Transverse colon (tissue), 4 donors: ENCODE data around the gene CHST5. TPM values are rescaled to one million over a fixed set of nuclear protein-coding genes. Genes with fewer than 3 reads are reported as not detected.
A peak's percentile ranks its signal among the peaks of the same experiment; 100 is the strongest.
"Not testable (repeated sequence)": the region's sequence is repeated elsewhere in the genome, so short reads cannot be mapped to it uniquely, and the experiment has no call there.

Experiments used
- DNase-seq: peaks from one replicate; pipeline ENCODE4 v3.0.0-alpha.2; 2019
- H3K27ac ChIP-seq, 4 donors: fragments of 200-600 bp; sonication (generic); 2 replicates each; pipeline ENCODE4 v1.5.1; 2016 to 2018; ENCODE audit warnings: inconsistent platforms in 4 of 4
- H3K27me3 ChIP-seq: fragments of 200-600 bp; sonication (generic); 2 replicates; pipeline ENCODE4 v1.5.1; 2017; ENCODE audit warnings: inconsistent platforms
- H3K36me3 ChIP-seq, 4 donors: fragments of 200-600 bp; sonication (generic); 2 replicates each; pipeline ENCODE4 v1.5.1; 2017 to 2019; ENCODE audit warnings: inconsistent platforms in 4 of 4
- H3K4me1 ChIP-seq, 4 donors: fragments of 200-600 bp; sonication (generic); 2 replicates each; pipeline ENCODE4 v1.5.1; 2017 to 2020; ENCODE audit warnings: inconsistent platforms in 4 of 4
- H3K4me3 ChIP-seq, 4 donors: fragments of 200-600 bp; sonication (generic); 1 replicate in 1 of 4; 2 replicates in 3 of 4; pipeline versions ENCODE4 v1.5.1 to v1.6.1; 2017 to 2019; ENCODE audit warnings: inconsistent platforms in 4 of 4
- H3K9me3 ChIP-seq, 2 donors: fragments of 200-600 bp; sonication (generic); 2 replicates each; pipeline ENCODE4 v1.5.1; 2017 to 2019; ENCODE audit warnings: inconsistent platforms in 2 of 2
- CTCF ChIP-seq, 5 experiments: fragments of 200-600 bp in 3 of 5; fragments of 450-650 bp in 2 of 5; sonication (generic) in 3 of 5; IDR thresholded peaks; 1 replicate in 2 of 5; 2 replicates in 3 of 5; pipeline ENCODE4 v1.5.1; 2016 to 2017; ENCODE audit warnings: antibody characterized with exemption in 5 of 5, inconsistent platforms in 3 of 5, mild to moderate bottlenecking in 2 of 5, moderate library complexity in 1 of 5
- EP300 ChIP-seq: sonication (generic); formaldehyde crosslinking; IDR thresholded peaks from one replicate; pipeline ENCODE4 v1.6.1; 2017; ENCODE audit warnings: antibody characterized with exemption, low read depth
- POLR2A ChIP-seq: fragments of 450-650 bp; IDR thresholded peaks from one replicate; pipeline ENCODE4 v1.6.1; 2016; ENCODE audit warnings: antibody characterized with exemption, mild to moderate bottlenecking, moderate library complexity
- POLR2AphosphoS5 ChIP-seq, 3 donors: sonication (generic); formaldehyde crosslinking; IDR thresholded peaks; one replicate each; pipeline ENCODE4 v1.6.1; 2016; ENCODE audit warnings: antibody characterized with exemption in 3 of 3
- WGBS, 2 donors: methylation state at CpG; one replicate each; pipeline ENCODE4 v1.1.5; 2018; ENCODE audit warnings: low coverage in 1 of 2; 5-methylcytosine and 5-hydroxymethylcytosine counted together
- in situ Hi-C, 4 donors: fragments of 200-750 bp; cut with MboI; loops; one replicate each; pipeline versions ENCODE4 v1.15.0 to v1.15.1; 2017; ENCODE audit warnings: low sequenced_read_pairs in 3 of 4, low pct_ligation_motif_present in 1 of 4, low pct_unique_long_range_greater_than_20kb in 1 of 4
- intact Hi-C: fragments of 100-400 bp; cut with DNase I; formaldehyde crosslinking; loops from one replicate; pipeline ENCODE4 v1.15.1; 2023; ENCODE audit warnings: low total_unique reads
- total RNA-seq, 4 donors: library from RNA; depleted of rRNA; stranded (reverse); fragments of >200 nt; gene quantifications; one replicate each; pipeline ENCODE4 v1.1.0, GENCODE V29; 2016

Gene CHST5
- total RNA-seq, 4 donors from 2014 or later: 17.6 to 52.0 (median 33.8) TPM

DNA sequence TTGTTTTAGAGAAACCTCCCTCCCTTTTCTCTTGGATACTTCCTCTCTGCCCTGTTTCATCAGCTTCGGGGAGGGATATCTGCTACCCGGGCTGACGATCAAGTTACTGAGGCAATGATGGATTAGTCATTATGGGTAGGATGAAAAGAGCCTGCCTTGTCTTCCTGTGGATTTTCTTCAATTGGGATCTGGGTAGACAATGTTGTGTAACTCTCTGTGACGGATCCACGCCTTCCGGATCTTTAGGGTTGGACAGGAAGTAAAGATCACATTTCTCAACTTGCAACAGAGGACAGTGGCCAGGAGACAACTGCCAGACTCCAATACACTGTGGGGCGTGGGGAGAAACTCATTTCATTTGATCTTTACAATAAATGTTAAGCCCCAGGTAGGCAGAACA, 29.3 kb downstream of the CHST5 start:
- intact Hi-C loops (no loop called here), in situ Hi-C loops (no loop called here)
- DNase-seq: peak; percentile 55
- Histone ChIP-seq H3K27me3 (no peaks in the 10 kb centered on the region), H3K4me3 (no peak overlapping the region), H3K4me1 (peaks cover 0 to 3% (median 0%) of the 10 kb centered on the region in 4 donors), H3K27ac (peak overlapping the region in 3 of 4 donors; percentile 8 to 37 (median 25)), H3K36me3 (no peaks in the 10 kb centered on the region), H3K9me3 (no peaks in the 10 kb centered on the region)
- TF ChIP-seq EP300: no peak
- TF ChIP-seq CTCF (IDR thresholded peaks at IDR 0.05): no peak
- TF ChIP-seq POLR2AphosphoS5 (IDR thresholded peaks at IDR 0.05): peak in 1 of 3 donors; percentile 32
- 13 to 34% methylated on average over 1 to 7 of the region's 7 CpGs for WGBS, 2 donors

GRCh38 chr16:75506107-75506506, 29.8 kb downstream of the CHST5 start:
- in situ Hi-C loops (no loop called here), intact Hi-C loops (no loop called here)
- TF ChIP-seq CTCF (IDR thresholded peaks at IDR 0.05): no peak
- TF ChIP-seq POLR2A: no peak
- no peak for TF ChIP-seq EP300
- TF ChIP-seq POLR2AphosphoS5 (IDR thresholded peaks at IDR 0.05): no peak
- no peak overlapping the region for H3K4me3 ChIP-seq
- WGBS, 2 donors: 67 to 100% methylated on average over 1 to 3 of the region's 3 CpGs
- no peaks in the 10 kb centered on the region for H3K36me3 ChIP-seq
- H3K4me1 ChIP-seq: peaks cover 0 to 6% (median 0%) of the 10 kb centered on the region in 4 donors
- DNase-seq: no peak
- peak overlapping the region in 1 of 4 donors; percentile 12 for H3K27ac ChIP-seq
- H3K27me3 ChIP-seq: no peaks in the 10 kb centered on the region
- no peaks in the 10 kb centered on the region for H3K9me3 ChIP-seq

- DNase-seq: no peak
- no peak overlapping the region for H3K4me3 ChIP-seq
- H3K36me3 ChIP-seq: no peaks in the 10 kb centered on the region
- 81 to 100% methylated on average over 1 of the region's 1 CpG for WGBS, 2 donors
- intact Hi-C loops: no loop called here
- peaks cover 0 to 6% (median 0%) of the 10 kb centered on the region in 4 donors for H3K4me1 ChIP-seq
- H3K27me3 ChIP-seq: no peaks in the 10 kb centered on the region
- in situ Hi-C loops: no loop called here
- TF ChIP-seq CTCF (IDR thresholded peaks at IDR 0.05) (no peak), POLR2AphosphoS5 (IDR thresholded peaks at IDR 0.05) (no peak), POLR2A (no peak)
- H3K9me3 ChIP-seq: no peaks in the 10 kb centered on the region
- H3K27ac ChIP-seq: no peak overlapping the region
Observed at GRCh38 chr16:75503801-75504200, 32.1 kb downstream of the CHST5 start.

GRCh38 chr16:75502916-75503605, 32.8 kb downstream of the CHST5 start:
- H3K36me3 ChIP-seq: no peaks in the 10 kb centered on the region
- H3K9me3 ChIP-seq: no peaks in the 10 kb centered on the region
- WGBS, 2 donors: 97% methylated on average over 4 of the region's 4 CpGs; no CpG with 5 or more reads in 1 of the 2 donors
- H3K27ac ChIP-seq: no peak overlapping the region
- in situ Hi-C loops: no loop called here
- intact Hi-C loops: no loop called here
- H3K4me1 ChIP-seq: peaks cover 0 to 6% (median 0%) of the 10 kb centered on the region in 4 donors
- no peak for DNase-seq
- H3K4me3 ChIP-seq: no peak overlapping the region
- no peak for TF ChIP-seq CTCF (IDR thresholded peaks at IDR 0.05)
- TF ChIP-seq EP300: no peak
- no peak for TF ChIP-seq POLR2A
- no peak for TF ChIP-seq POLR2AphosphoS5 (IDR thresholded peaks at IDR 0.05)
- no peaks in the 10 kb centered on the region for H3K27me3 ChIP-seq

DNA sequence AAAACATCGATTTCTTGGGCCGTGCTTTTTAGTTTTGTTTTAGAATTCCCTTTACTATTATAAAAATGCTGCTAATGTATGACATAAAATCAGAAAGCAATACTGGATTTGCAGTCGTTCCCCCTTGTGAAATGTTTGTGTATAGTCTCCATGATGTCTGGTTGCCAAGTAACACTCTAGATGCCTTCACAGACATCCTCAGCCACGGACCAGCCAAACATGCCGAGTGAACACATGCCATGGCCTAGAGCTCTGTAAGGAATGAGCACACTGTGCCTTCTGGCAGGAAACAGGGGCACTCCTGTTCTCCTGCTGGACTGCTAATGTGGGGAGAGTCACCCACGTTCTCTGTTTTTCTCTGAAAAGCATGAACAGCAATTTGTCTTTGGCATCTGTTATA, 34.1 kb downstream of the CHST5 start:
- H3K4me1 ChIP-seq, H3K27me3 ChIP-seq, intact Hi-C loops, in situ Hi-C loops, H3K36me3 ChIP-seq, H3K9me3 ChIP-seq, H3K27ac ChIP-seq, H3K4me3 ChIP-seq, DNase-seq: not testable (repeated sequence)
- WGBS, 2 donors: 62 to 78% methylated on average over 4 to 6 of the region's 6 CpGs
